Testis (tissue), 3 donors: ENCODE results near the gene DENND2A. TPM values are rescaled to one million over a fixed set of nuclear protein-coding genes. Genes with fewer than 3 reads are reported as not detected.
"Not testable (repeated sequence)": the region's sequence is repeated elsewhere in the genome, so short reads cannot be mapped to it uniquely, and the experiment has no call there.

ENCODE experiments used
- DNase-seq: peaks from one replicate; pipeline ENCODE4 v3.0.0-alpha.2; 2019
- H3K27ac ChIP-seq, 2 donors: fragments of 200-600 bp; sonication (generic); one replicate each; pipeline ENCODE4 v1.5.1; 2019
- H3K27me3 ChIP-seq: fragments of 200-600 bp; sonication (generic); one replicate; pipeline ENCODE4 v1.5.1; 2019
- H3K36me3 ChIP-seq: fragments of 200-600 bp; sonication (generic); one replicate; pipeline ENCODE4 v1.5.1; 2017; ENCODE audit warnings: low read depth; ENCODE audit errors: missing control alignments
- H3K4me1 ChIP-seq: fragments of 200-600 bp; sonication (generic); one replicate; pipeline ENCODE4 v1.5.1; 2019
- H3K4me3 ChIP-seq, 2 donors: fragments of 200-600 bp; sonication (generic); one replicate each; pipeline ENCODE4 v1.5.1; 2017 to 2019
- H3K9me3 ChIP-seq: fragments of 200-600 bp; sonication (generic); one replicate; pipeline ENCODE4 v1.5.1; 2017
- POLR2A ChIP-seq: fragments of 450-650 bp; IDR thresholded peaks from one replicate; pipeline ENCODE4 v1.6.1; 2017; ENCODE audit warnings: antibody characterized with exemption, mild to moderate bottlenecking, moderate library complexity
- WGBS, 2 donors: methylation state at CpG; one replicate each; pipeline ENCODE4 v1.1.5; 2018; 5-methylcytosine and 5-hydroxymethylcytosine counted together
- intact Hi-C: fragments of 100-400 bp; cut with DNase I; formaldehyde crosslinking; loops from one replicate; pipeline ENCODE4 v1.15.1; 2023; ENCODE audit warnings: low total_unique reads
- polyA plus RNA-seq: library from polyadenylated mRNA; stranded (reverse); fragments of 350-450 nt; fragmentation: Illumina TruSeq; extraction: RNeasy Lipid Tissue Mini Kit (QIAGEN cat#74804); gene quantifications from one replicate; pipeline ENCODE4 v1.2.3, GENCODE V29; 2014; ENCODE audit warnings: low read depth, low replicate concordance; ENCODE audit not compliant: insufficient read depth
- total RNA-seq, 2 donors: library from RNA; depleted of rRNA; stranded (reverse); fragments of >200 nt; gene quantifications; one replicate each; pipeline ENCODE4 v1.2.3, GENCODE V29; 2016
- TF ChIP-seq, protein P1 (sequence below), 3 experiments: fragments of 450-650 bp in 2 of 3; fragments of 200-600 bp in 1 of 3; sonication (generic) in 1 of 3; IDR thresholded peaks; one replicate each; pipeline ENCODE4 v1.5.1; 2016 to 2019; ENCODE audit warnings: antibody characterized with exemption in 3 of 3, mild to moderate bottlenecking in 2 of 3, moderate library complexity in 1 of 3

The DENND2A gene
- total and polyA plus RNA-seq, 3 donors from 2014 or later = 4.1 to 8.5 (median 5.5) TPM

DNA sequence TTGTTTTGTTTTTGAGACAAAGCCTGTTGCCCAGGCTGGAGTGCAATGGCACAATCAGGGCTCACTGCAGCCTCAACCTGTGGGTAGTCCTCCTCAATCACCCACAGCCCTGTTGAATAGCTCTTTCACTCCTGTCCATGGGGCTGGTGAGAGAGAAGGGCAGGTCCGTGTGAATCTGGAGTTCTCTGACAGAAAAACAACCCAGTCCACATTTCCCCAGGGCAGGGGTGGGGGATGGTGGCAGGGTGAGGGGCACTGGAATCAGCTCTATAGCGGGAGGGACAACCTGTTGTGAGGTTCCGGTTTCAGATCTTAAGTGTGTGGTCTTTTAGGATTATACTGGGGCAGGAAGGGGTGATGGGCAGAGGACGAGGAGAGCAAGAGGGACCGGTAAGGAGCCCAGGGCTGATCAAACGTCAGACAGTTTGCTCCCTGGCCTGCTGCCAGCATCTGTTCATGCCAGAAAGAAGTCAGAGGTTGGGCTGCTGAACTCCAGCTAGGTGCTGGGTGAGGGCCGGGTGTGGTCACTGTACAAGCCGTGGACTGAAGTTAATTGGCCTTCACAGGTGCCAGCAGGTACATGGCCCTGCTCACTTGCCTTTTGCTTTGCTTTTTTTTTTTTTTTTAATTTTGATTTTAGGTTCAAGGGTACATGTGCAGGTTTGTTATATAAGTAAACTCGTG lies 128.2 kb downstream of the DENND2A start:
- intact Hi-C loops = no loop called here

DNA sequence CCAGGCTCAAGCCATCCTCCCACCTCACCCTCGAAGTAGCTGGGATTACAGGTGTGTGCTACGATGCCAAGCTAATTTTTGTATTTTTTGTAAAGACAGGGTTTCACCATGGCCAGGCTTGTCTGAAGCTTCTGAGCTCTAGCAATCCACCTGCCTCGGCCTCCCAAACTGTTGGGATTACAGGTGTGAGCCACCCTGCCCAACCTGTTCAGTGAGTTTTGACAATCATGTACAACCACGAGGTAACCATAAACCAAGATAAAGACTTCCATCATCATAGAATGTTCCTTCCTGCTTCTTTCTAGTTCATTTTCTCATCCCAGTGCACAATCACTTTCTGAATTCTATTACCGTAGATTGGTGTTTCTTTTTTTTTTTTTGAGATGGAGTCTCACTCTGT lies 130.8 kb downstream of the DENND2A start:
- intact Hi-C loops = no loop called here
- WGBS, 2 donors = 74 to 82% methylated on average over 4 of the region's 5 CpGs
- Histone ChIP-seq H3K9me3 (no peaks in the 10 kb centered on the region), H3K36me3 (no peaks in the 10 kb centered on the region), H3K27me3 (no peaks in the 10 kb centered on the region), H3K4me3 (no peak overlapping the region), H3K4me1 (peaks cover 9% of the 10 kb centered on the region), H3K27ac (no peak overlapping the region)
- DNase-seq = no peak
- TF ChIP-seq POLR2A = no peak
- TF ChIP-seq, protein P1, sequence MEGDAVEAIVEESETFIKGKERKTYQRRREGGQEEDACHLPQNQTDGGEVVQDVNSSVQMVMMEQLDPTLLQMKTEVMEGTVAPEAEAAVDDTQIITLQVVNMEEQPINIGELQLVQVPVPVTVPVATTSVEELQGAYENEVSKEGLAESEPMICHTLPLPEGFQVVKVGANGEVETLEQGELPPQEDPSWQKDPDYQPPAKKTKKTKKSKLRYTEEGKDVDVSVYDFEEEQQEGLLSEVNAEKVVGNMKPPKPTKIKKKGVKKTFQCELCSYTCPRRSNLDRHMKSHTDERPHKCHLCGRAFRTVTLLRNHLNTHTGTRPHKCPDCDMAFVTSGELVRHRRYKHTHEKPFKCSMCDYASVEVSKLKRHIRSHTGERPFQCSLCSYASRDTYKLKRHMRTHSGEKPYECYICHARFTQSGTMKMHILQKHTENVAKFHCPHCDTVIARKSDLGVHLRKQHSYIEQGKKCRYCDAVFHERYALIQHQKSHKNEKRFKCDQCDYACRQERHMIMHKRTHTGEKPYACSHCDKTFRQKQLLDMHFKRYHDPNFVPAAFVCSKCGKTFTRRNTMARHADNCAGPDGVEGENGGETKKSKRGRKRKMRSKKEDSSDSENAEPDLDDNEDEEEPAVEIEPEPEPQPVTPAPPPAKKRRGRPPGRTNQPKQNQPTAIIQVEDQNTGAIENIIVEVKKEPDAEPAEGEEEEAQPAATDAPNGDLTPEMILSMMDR (IDR thresholded peaks at IDR 0.05) = no peak

More for the DNA sequence above, 128.2 kb downstream of the DENND2A start:
- no peaks in the 10 kb centered on the region for H3K9me3 ChIP-seq
- WGBS, 2 donors = 52 to 53% methylated on average over 9 of the region's 9 CpGs
- TF ChIP-seq, protein P1 (IDR thresholded peaks at IDR 0.05) = no peak
- no peak for TF ChIP-seq POLR2A
- no peak overlapping the region for H3K27ac ChIP-seq
- H3K27me3 ChIP-seq = no peaks in the 10 kb centered on the region
- no peaks in the 10 kb centered on the region for H3K4me1 ChIP-seq
- peak; percentile 44 for DNase-seq
- H3K36me3 ChIP-seq = no peaks in the 10 kb centered on the region
- no peak overlapping the region for H3K4me3 ChIP-seq

DNA sequence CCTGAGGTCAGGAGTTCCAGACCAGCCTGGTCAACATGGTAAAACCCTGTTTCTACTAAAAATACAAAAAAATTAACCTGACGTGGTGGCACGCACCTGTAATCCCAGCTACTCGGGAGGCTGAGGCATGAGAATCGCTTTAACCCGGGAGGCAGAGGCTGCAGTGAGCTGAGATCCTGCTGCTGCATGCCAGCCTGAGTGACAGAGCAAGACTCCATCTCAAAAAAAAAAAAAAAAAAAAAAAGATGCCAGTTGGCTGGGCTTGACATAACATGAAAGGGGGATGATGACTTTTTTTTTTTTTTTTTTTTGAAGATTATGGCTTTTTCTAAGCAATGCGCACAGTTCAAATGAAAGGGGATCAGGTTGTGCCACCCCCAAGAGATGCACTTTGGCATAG lies 133.1 kb downstream of the DENND2A start:
- H3K4me3 ChIP-seq, DNase-seq, H3K9me3 ChIP-seq, intact Hi-C loops, H3K4me1 ChIP-seq, H3K36me3 ChIP-seq, H3K27me3 ChIP-seq: not testable (repeated sequence)
- H3K27ac ChIP-seq = peak overlapping the region in 1 of 2 donors; percentile 3
- WGBS, 2 donors = 73 to 77% methylated on average over 6 of the region's 6 CpGs

DNA sequence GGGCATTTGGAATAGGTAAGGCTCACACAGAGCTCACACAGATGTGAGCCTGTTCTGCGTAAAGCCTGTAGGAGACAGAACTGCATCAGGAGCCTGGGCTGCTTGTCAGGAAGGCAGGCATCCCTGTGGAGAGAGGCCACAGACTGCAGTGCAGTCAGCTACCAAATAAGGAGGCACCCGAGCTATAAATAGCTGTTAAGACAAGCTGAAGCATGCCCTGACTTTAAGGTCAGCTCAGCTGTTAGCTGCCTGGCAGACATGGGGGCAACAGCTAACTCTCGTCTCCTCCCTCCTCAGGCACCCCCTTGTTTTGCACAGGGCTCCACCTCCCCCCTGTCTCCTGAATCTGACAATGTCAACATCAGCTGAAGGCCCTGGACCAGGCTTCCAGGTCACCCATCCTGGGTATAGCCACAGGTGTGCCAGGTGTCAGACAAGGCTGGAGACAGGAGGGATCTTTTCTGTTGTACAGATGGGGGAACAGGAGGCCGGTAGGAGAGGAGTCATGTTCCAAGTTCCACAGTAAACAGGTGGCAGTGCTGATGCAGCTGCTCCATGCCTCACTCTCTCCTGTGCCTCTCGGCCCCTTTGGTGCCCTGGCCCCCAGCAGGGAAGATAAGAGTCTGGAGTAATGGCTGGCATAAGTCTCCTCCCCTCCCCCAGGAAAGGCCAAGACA lies 133.7 kb downstream of the DENND2A start:
- Histone ChIP-seq H3K4me1 (peaks cover 9% of the 10 kb centered on the region), H3K27ac (peak overlapping the region; percentile 3 to 52), H3K4me3 (no peak overlapping the region), H3K9me3 (no peaks in the 10 kb centered on the region), H3K27me3 (no peaks in the 10 kb centered on the region), H3K36me3 (no peaks in the 10 kb centered on the region)
- intact Hi-C loops = no loop called here
- peak; percentile 69 for DNase-seq
- 47 to 63% methylated on average over 2 to 5 of the region's 5 CpGs for WGBS, 2 donors
- TF ChIP-seq, protein P1 (IDR thresholded peaks at IDR 0.05) = no peak
- no peak for TF ChIP-seq POLR2A

DNA sequence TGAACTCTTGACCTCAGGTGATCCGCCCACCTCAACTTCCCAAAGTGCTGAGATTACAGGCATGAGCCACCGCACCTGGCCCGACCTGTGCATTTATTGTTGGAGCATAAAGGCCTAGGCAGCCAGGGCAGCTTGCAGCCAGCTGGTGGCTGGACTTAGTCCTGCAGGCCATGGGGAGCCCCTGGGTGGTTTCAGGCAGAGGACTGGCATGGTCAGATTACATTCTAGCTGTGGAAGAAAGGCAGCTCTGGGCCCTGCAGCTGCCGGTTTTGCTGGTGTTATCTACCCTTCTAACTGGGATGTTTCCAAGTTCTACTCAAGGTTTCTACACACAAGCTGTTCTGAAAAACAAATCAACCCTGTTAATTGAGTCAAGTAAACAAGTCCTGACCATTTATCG lies 138.6 kb downstream of the DENND2A start:
- Histone ChIP-seq H3K27me3 (no peaks in the 10 kb centered on the region), H3K27ac (no peak overlapping the region), H3K9me3 (no peaks in the 10 kb centered on the region), H3K4me3 (no peak overlapping the region), H3K4me1 (peaks cover 5% of the 10 kb centered on the region), H3K36me3 (no peaks in the 10 kb centered on the region)
- WGBS, 2 donors = 62 to 75% methylated on average over 5 of the region's 5 CpGs
- DNase-seq = no peak
- intact Hi-C loops = no loop called here
- TF ChIP-seq POLR2A = no peak
- TF ChIP-seq, protein P1 (IDR thresholded peaks at IDR 0.05) = no peak

DNA sequence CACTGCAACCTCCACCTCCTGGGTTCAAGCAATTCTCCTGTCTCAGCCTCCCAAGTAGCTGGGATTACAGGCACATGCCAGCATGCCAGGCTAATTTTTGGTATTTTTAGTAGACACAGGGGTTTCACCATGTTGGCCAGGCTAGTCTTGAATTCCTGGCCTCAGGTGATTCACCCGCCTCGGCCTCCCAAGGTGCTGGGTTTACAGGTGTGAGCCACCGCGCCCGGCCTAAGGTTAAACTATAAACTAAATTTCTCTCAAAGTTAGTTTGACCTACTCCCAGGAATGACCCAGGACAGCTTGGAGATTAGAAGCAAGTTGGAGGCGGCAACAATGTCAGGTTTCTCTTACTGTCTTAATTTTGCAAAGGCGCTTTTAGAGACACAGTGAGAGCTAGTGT lies 142.8 kb downstream of the DENND2A start:
- H3K36me3 ChIP-seq, H3K4me3 ChIP-seq, H3K9me3 ChIP-seq, DNase-seq, H3K27ac ChIP-seq, intact Hi-C loops, H3K4me1 ChIP-seq, H3K27me3 ChIP-seq: not testable (repeated sequence)
- WGBS, 2 donors = 96 to 97% methylated on average over 7 of the region's 7 CpGs
